OCI-LY1 (cell line): Measurements from ENCODE around the gene QRICH1.

ENCODE experiments used
- H2AFZ ChIP-seq: fragments of 200-600 bp; sonication (generic), shearing (Covaris generic); 2 replicates; pipeline ENCODE4 v1.6.0; 2014; ENCODE audit warnings: antibody characterized with exemption, mild to moderate bottlenecking, low read length
- H3F3A ChIP-seq: fragments of 200-600 bp; sonication (generic), shearing (Covaris generic); 2 replicates; pipeline ENCODE4 v1.6.0; 2014; ENCODE audit warnings: mild to moderate bottlenecking, antibody characterized with exemption, low read length, moderate library complexity; ENCODE audit not compliant: insufficient read depth
- H3K27ac ChIP-seq: fragments of 200-600 bp; sonication (generic); 2 replicates; pipeline ENCODE4 v1.5.1; 2014; ENCODE audit warnings: low read length, mixed run types, mild to moderate bottlenecking, low read depth; ENCODE audit not compliant: poor library complexity, severe bottlenecking
- H3K27me3 ChIP-seq: fragments of 200-600 bp; sonication (generic); 2 replicates; pipeline ENCODE4 v1.6.0; 2014; ENCODE audit warnings: antibody characterized with exemption, mild to moderate bottlenecking, low read length, moderate library complexity; ENCODE audit not compliant: insufficient read depth
- H3K36me3 ChIP-seq: fragments of 200-600 bp; sonication (generic); 2 replicates; pipeline ENCODE4 v1.6.1; 2014; ENCODE audit warnings: mild to moderate bottlenecking, antibody characterized with exemption, low read length, moderate library complexity, mixed read lengths; ENCODE audit not compliant: insufficient read depth
- H3K4me1 ChIP-seq: fragments of 200-600 bp; sonication (generic); 2 replicates; pipeline ENCODE4 v1.5.1; 2014; ENCODE audit warnings: mild to moderate bottlenecking, low read length, moderate library complexity; ENCODE audit not compliant: insufficient read depth, severe bottlenecking
- H3K4me2 ChIP-seq: fragments of 200-600 bp; sonication (generic), shearing (Covaris generic); 2 replicates; pipeline ENCODE4 v1.6.1; 2014; ENCODE audit warnings: low read length
- H3K4me3 ChIP-seq: fragments of 200-600 bp; sonication (generic); 2 replicates; pipeline ENCODE4 v1.5.1; 2014; ENCODE audit warnings: low read length, low read depth, mild to moderate bottlenecking, mixed read lengths; ENCODE audit not compliant: poor library complexity, severe bottlenecking
- H3K79me2 ChIP-seq: fragments of 200-600 bp; shearing (Covaris generic); 2 replicates; pipeline ENCODE4 v1.6.1; 2016; ENCODE audit warnings: mixed run types, low read length, mixed read lengths; ENCODE audit not compliant: insufficient read depth
- H3K9ac ChIP-seq: fragments of 200-600 bp; sonication (generic), shearing (Covaris generic); 2 replicates; pipeline ENCODE4 v1.6.1; 2014; ENCODE audit warnings: mild to moderate bottlenecking, low read length, mixed read lengths
- H3K9me2 ChIP-seq: fragments of 200-600 bp; sonication (generic), shearing (Covaris generic); 2 replicates; pipeline ENCODE4 v1.6.1; 2014; ENCODE audit warnings: low read depth, mild to moderate bottlenecking, low read length, mixed read lengths
- H3K9me3 ChIP-seq: fragments of 200-600 bp; shearing (Covaris generic); 2 replicates; pipeline ENCODE4 v1.6.1; 2014; ENCODE audit warnings: low read length, mixed read lengths
- H4K20me1 ChIP-seq: fragments of 200-600 bp; sonication (generic), shearing (Covaris generic); 2 replicates; pipeline ENCODE4 v1.6.0; 2016; ENCODE audit warnings: mild to moderate bottlenecking, low read length; ENCODE audit not compliant: insufficient read depth
- CTCF ChIP-seq: fragments of 200-600 bp; sonication (generic), shearing (Covaris generic); IDR thresholded peaks from 2 replicates; pipeline ENCODE4 v1.5.1; 2017; ENCODE audit warnings: mild to moderate bottlenecking, antibody characterized with exemption, low read length, moderate library complexity, mixed read lengths
- EZH2 ChIP-seq: fragments of 200-600 bp; sonication (generic), shearing (Covaris generic); IDR thresholded peaks from 2 replicates; pipeline ENCODE4 v1.8.0; 2017; ENCODE audit warnings: borderline replicate concordance, mixed run types, mild to moderate bottlenecking, antibody characterized with exemption, low read length, moderate library complexity, mixed read lengths

QRICH1 gene

GRCh38 chr3:49007068-49007770 is 86.7 kb downstream of the QRICH1 start, which contains the start of gene WDR6:
WDR6 (plus strand) TSS chr3:49007391; CDS start chr3:49007432, 41 bp downstream.
- Histone ChIP-seq H3K27ac (peak within 1 kb of the TSS; percentile 75), H4K20me1 (no peaks in the 10 kb centered on the region), H3K36me3 (peaks cover 9% of the 10 kb centered on the region; the same call in 1 of the 2 replicates), H3K4me3 (peak within 1 kb of the TSS; percentile 75), H3K9me3 (no peaks in the 10 kb centered on the region), H2AFZ (no peak within 1 kb of the TSS), H3K9me2 (no peaks in the 10 kb centered on the region), H3F3A (no peaks in the 10 kb centered on the region), H3K4me1 (peaks cover 17% of the 10 kb centered on the region), H3K9ac (peak within 1 kb of the TSS; percentile 91), H3K79me2 (no peaks in the 10 kb centered on the region), H3K4me2 (peak within 1 kb of the TSS; percentile 77), H3K27me3 (no peaks in the 10 kb centered on the region)
- no peak for TF ChIP-seq EZH2
- TF ChIP-seq CTCF: peak; percentile 53

DNA sequence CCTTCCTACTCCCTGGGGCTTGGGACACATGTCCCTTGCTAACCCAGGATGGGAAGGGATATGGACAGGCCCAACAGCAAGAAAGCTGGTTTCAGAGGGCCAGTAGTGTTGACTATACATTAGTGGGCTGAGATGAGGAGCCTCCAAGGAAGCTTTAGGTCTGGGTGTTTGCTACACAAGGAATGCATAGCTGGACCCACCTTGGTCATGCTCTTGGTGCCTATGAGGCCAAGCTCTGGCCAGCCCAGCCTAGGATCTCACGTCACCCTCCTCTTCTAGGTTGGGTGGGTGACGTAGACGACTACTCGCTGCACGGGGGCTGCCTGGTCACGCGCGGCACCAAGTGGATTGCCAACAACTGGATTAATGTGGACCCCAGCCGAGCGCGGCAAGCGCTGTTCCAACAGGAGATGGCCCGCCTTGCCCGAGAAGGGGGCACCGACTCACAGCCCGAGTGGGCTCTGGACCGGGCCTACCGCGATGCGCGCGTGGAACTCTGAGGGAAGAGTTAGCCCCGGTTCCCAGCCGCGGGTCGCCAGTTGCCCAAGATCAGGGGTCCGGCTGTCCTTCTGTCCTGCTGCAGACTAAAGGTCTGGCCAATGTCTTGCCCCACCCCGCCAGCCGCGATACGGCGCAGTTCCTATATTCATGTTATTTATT is 87.3 kb downstream of the QRICH1 start:
- TF ChIP-seq CTCF: no peak
- no peak for TF ChIP-seq EZH2
- H3K4me2 ChIP-seq: peak overlapping the region; percentile 77
- peak overlapping the region; percentile 51 for H3K27ac ChIP-seq
- no peaks in the 10 kb centered on the region for H3K79me2 ChIP-seq
- no peaks in the 10 kb centered on the region for H3K27me3 ChIP-seq
- H3K36me3 ChIP-seq: peaks cover 2% of the 10 kb centered on the region; the same call in 1 of the 2 replicates
- no peaks in the 10 kb centered on the region for H3K9me2 ChIP-seq
- H3K4me3 ChIP-seq: peak overlapping the region; percentile 75
- no peaks in the 10 kb centered on the region for H3F3A ChIP-seq
- H3K9ac ChIP-seq: peak overlapping the region; percentile 91
- peaks cover 17% of the 10 kb centered on the region for H3K4me1 ChIP-seq
- H4K20me1 ChIP-seq: no peaks in the 10 kb centered on the region
- H2AFZ ChIP-seq: no peak overlapping the region
- no peaks in the 10 kb centered on the region for H3K9me3 ChIP-seq

DNA sequence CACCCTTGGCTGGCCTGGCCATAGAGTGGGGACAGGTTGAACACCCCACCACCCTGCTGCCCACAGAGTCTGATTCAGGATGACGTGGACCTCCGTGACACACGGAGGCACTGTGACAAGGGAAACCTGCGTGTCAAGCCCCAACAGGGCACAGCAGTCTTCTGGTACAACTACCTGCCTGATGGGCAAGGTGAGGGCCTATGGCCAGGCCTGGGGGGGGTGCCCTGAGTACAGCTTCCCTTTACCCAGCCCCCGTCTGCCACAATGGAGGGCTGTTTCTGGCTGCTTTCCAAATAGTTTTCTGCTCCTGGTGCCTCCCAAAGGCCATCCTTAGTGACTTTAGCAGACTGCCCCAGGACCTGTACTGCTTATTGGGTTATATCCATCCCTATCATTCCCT is 87.9 kb downstream of the QRICH1 start:
- peak overlapping the region; percentile 91 for H3K9ac ChIP-seq
- H3F3A ChIP-seq: no peaks in the 10 kb centered on the region
- H3K4me3 ChIP-seq: peak overlapping the region; percentile 75

More for the DNA sequence above, 87.9 kb downstream of the QRICH1 start:
- Histone ChIP-seq H3K4me2 (peak overlapping the region; percentile 77), H3K4me1 (peaks cover 17% of the 10 kb centered on the region), H3K36me3 (no peaks in the 10 kb centered on the region), H2AFZ (no peak overlapping the region), H4K20me1 (no peaks in the 10 kb centered on the region), H3K79me2 (no peaks in the 10 kb centered on the region), H3K27ac (no peak overlapping the region), H3K9me2 (no peaks in the 10 kb centered on the region), H3K27me3 (no peaks in the 10 kb centered on the region), H3K9me3 (no peaks in the 10 kb centered on the region)
- TF ChIP-seq CTCF (no peak), EZH2 (no peak)
